Lower leg skin (tissue), 4 donors: Measurements from ENCODE around the gene METTL15. TPM values are rescaled to one million over a fixed set of nuclear protein-coding genes. Genes with fewer than 3 reads are reported as not detected.
"Not testable (repeated sequence)": the region's sequence is repeated elsewhere in the genome, so short reads cannot be mapped to it uniquely, and the experiment has no call there.

Experiments
- DNase-seq, 2 donors: peaks; one replicate each; pipeline ENCODE4 v3.0.0-alpha.2; 2019; ENCODE audit warnings: low spot score in 2 of 2
- H3K4me3 ChIP-seq: fragments of 200-600 bp; sonication (generic); 2 replicates; pipeline ENCODE4 v1.5.1; 2017; ENCODE audit warnings: mild to moderate bottlenecking, low read depth; ENCODE audit not compliant: poor library complexity, severe bottlenecking
- CTCF ChIP-seq, 3 donors: fragments of 450-650 bp; IDR thresholded peaks; one replicate each; pipeline ENCODE4 v1.5.1; 2016; ENCODE audit warnings: antibody characterized with exemption in 3 of 3, mild to moderate bottlenecking in 3 of 3, moderate library complexity in 2 of 3
- POLR2A ChIP-seq, 2 donors: fragments of 450-650 bp; IDR thresholded peaks; one replicate each; pipeline ENCODE4 v1.6.1; 2016 to 2017; ENCODE audit warnings: antibody characterized with exemption in 2 of 2, mild to moderate bottlenecking in 1 of 2, moderate library complexity in 1 of 2
- WGBS, 2 donors: methylation state at CpG; one replicate each; pipeline ENCODE4 v1.1.5; 2018; 5-methylcytosine and 5-hydroxymethylcytosine counted together
- intact Hi-C: fragments of 100-400 bp; cut with DNase I; formaldehyde crosslinking; loops from one replicate; pipeline ENCODE4 v1.15.0; 2023; ENCODE audit warnings: low total_unique reads
- total RNA-seq, 4 donors: library from RNA; depleted of rRNA; stranded (reverse); fragments of >200 nt; gene quantifications; one replicate each; pipeline ENCODE4 v1.1.0, GENCODE V29; 2016

METTL15 gene
- total RNA-seq, 4 donors from 2014 or later: 5.4 to 12.9 (median 8.5) TPM

- no peak overlapping the region for H3K4me3 ChIP-seq
- intact Hi-C loops: no loop called here
- no peak for TF ChIP-seq CTCF (IDR thresholded peaks at IDR 0.05)
- TF ChIP-seq POLR2A (IDR thresholded peaks at IDR 0.05): no peak
- DNase-seq: no peak
- WGBS, 2 donors: 94 to 99% methylated on average over 4 of the region's 4 CpGs
Measured at GRCh38 chr11:28170759-28171158, 62.6 kb downstream of the METTL15 start.

GRCh38 chr11:28176351-28176750 is 68.2 kb downstream of the METTL15 start:
- H3K4me3 ChIP-seq: no peak overlapping the region
- no peak for TF ChIP-seq POLR2A (IDR thresholded peaks at IDR 0.05)
- no peak for TF ChIP-seq CTCF (IDR thresholded peaks at IDR 0.05)
- intact Hi-C loops: no loop called here
- 45 to 61% methylated on average over 1 of the region's 1 CpG for WGBS, 2 donors
- no peak for DNase-seq

- TF ChIP-seq POLR2A (IDR thresholded peaks at IDR 0.05): no peak
- TF ChIP-seq CTCF (IDR thresholded peaks at IDR 0.05): no peak
- WGBS, 2 donors: 68 to 96% methylated on average over 2 of the region's 2 CpGs
- intact Hi-C loops: no loop called here
- no peak overlapping the region for H3K4me3 ChIP-seq
- no peak for DNase-seq
Measured at GRCh38 chr11:28195449-28195848, 87.3 kb downstream of the METTL15 start.

- intact Hi-C loops: no loop called here
- 62 to 68% methylated on average over 1 of the region's 1 CpG for WGBS, 2 donors
- TF ChIP-seq CTCF (IDR thresholded peaks at IDR 0.05) (no peak), POLR2A (IDR thresholded peaks at IDR 0.05) (no peak)
- no peak overlapping the region for H3K4me3 ChIP-seq
- DNase-seq: no peak
Measured at GRCh38 chr11:28209906-28210305, 101.7 kb downstream of the METTL15 start.

- 95 to 98% methylated on average over 6 to 9 of the region's 9 CpGs for WGBS, 2 donors
- H3K4me3 ChIP-seq, DNase-seq, intact Hi-C loops: not testable (repeated sequence)
Measured at GRCh38 chr11:28222063-28222462, 113.9 kb downstream of the METTL15 start.

GRCh38 chr11:28223577-28223976 is 115.4 kb downstream of the METTL15 start:
- no peak for DNase-seq
- intact Hi-C loops: no loop called here
- TF ChIP-seq CTCF (IDR thresholded peaks at IDR 0.05) (no peak), POLR2A (IDR thresholded peaks at IDR 0.05) (no peak)
- WGBS, 2 donors: 76 to 90% methylated on average over 1 of the region's 1 CpG
- no peak overlapping the region for H3K4me3 ChIP-seq
